Osteocyte (in vitro differentiated cells): Measurements from ENCODE around the gene OSBPL2. TPM values are rescaled to one million over a fixed set of nuclear protein-coding genes. Genes with fewer than 3 reads are reported as not detected.

Source experiments
- DNase-seq: peaks from one replicate; pipeline ENCODE4 v3.0.0; 2021; ENCODE audit warnings: mixed read lengths; ENCODE audit not compliant: unreplicated experiment; ENCODE audit errors: extremely low spot score
- H3K27ac Mint-ChIP-seq: one replicate; pipeline ENCODE4 v1.8.0; 2021; ENCODE audit warnings: mild to moderate bottlenecking, mixed read lengths; ENCODE audit not compliant: unreplicated experiment
- H3K27me3 Mint-ChIP-seq: one replicate; pipeline ENCODE4 v1.8.0; 2021; ENCODE audit warnings: mixed read lengths; ENCODE audit not compliant: unreplicated experiment
- H3K36me3 Mint-ChIP-seq: one replicate; pipeline ENCODE4 v1.8.0; 2021; ENCODE audit warnings: mixed read lengths; ENCODE audit not compliant: unreplicated experiment
- H3K4me1 Mint-ChIP-seq: one replicate; pipeline ENCODE4 v1.8.0; 2021; ENCODE audit warnings: mixed read lengths; ENCODE audit not compliant: unreplicated experiment
- H3K4me3 Mint-ChIP-seq: one replicate; pipeline ENCODE4 v1.8.0; 2021; ENCODE audit warnings: mild to moderate bottlenecking, moderate library complexity, mixed read lengths; ENCODE audit not compliant: unreplicated experiment
- H3K9me3 Mint-ChIP-seq: one replicate; pipeline ENCODE4 v1.8.0; 2021; ENCODE audit warnings: mixed read lengths; ENCODE audit not compliant: unreplicated experiment
- total RNA-seq: library from RNA; stranded (reverse); gene quantifications from 2 replicates; pipeline ENCODE4 v1.2.1, GENCODE V29; 2021
- TF ChIP-seq, protein P1 (sequence below): fragments of 200-600 bp; sonication (generic); IDR thresholded peaks from 2 replicates; pipeline ENCODE4 v1.5.0; 2021; ENCODE audit warnings: antibody characterized with exemption, mild to moderate bottlenecking, moderate library complexity

Gene OSBPL2
- total RNA-seq, 1 donor from 2014 or later: 46.3 TPM

DNA sequence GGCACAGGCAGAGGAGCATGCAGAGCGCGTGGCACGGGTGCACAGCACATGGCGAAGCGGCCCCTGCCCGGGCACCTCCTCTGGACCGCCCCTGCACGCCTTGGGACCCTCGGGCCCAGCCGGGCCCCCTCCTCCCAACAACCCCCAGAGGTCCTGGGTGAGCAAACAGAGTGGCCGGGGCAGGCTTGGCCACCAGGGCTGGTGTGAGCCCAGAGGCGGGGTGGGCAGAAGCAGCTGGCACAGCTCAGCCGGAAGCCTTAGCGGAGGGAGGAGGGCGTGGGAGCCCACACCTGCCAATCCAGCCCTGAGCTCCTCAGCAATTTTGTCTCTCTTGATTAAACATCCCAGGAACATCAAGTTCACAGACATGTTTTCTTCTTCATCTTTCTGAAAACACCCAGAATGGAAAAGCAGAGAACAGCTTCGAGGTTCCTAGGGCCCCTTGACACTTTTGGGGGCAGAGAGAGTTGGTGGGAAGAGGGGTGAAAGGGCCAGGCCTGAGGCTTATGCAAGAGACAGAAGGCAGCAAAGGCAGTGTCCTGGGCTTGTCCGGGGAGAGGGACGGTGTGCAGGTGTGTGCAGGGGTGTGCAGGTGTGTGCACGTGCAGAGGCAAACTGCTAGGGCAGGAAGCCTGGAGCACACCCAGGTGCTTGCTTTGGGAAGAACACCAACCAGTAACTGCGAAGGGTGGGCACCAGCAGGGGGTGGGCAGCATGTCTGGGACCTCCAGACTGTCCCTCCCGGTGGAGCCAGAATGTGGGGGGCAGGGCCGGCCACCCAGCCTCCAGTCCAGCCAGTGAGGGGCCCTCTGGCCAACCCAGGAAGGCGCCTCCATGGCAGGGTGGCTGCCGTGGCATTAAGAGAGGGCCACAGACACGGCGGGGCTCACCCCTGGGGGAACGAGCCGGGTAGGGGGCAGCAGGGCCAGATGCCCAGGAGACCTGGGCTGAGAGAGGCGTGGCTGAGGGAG, 23.0 kb upstream of the OSBPL2 start:
- Mint-ChIP-seq H3K4me1 (peaks cover 4% of the 10 kb centered on the region), H3K27ac (no peak overlapping the region), H3K4me3 (no peak overlapping the region), H3K9me3 (no peaks in the 10 kb centered on the region), H3K27me3 (peaks cover 23% of the 10 kb centered on the region), H3K36me3 (no peaks in the 10 kb centered on the region)
- DNase-seq: no peak
- TF ChIP-seq, protein P1, sequence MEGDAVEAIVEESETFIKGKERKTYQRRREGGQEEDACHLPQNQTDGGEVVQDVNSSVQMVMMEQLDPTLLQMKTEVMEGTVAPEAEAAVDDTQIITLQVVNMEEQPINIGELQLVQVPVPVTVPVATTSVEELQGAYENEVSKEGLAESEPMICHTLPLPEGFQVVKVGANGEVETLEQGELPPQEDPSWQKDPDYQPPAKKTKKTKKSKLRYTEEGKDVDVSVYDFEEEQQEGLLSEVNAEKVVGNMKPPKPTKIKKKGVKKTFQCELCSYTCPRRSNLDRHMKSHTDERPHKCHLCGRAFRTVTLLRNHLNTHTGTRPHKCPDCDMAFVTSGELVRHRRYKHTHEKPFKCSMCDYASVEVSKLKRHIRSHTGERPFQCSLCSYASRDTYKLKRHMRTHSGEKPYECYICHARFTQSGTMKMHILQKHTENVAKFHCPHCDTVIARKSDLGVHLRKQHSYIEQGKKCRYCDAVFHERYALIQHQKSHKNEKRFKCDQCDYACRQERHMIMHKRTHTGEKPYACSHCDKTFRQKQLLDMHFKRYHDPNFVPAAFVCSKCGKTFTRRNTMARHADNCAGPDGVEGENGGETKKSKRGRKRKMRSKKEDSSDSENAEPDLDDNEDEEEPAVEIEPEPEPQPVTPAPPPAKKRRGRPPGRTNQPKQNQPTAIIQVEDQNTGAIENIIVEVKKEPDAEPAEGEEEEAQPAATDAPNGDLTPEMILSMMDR: no peak

DNA sequence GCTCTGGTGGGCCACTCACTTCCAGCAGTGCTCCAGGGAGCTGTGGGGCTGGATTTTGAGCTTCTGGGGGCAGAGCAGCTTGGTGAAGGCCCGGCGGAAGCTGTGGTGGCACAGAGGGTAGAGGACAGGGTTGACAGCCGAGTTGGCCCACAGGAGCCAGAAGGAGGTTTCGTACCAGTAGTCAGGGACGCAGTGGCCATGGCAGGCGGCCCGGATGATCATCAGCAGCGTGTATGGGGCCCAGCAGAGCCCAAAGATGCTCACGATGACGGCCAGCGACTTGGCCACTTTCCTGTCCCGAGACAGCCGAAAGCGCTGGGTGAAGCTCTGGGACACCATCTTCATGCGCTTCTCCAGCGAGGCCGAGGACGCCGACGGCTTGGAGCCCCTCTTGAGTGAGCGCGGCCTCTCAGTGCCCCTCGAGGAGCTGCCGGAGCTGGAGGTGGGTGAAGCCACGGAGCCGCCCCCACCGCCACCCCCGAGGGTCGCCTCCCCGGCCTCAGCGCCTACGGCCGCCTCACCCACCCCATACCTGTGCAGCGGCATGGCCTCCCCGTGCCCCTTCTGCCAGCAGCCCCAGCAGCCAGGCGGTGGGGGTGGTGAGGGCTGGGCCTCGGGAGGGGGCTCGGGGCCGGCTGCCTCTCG, 22.2 kb upstream of the OSBPL2 start:
- Mint-ChIP-seq H3K4me1 (peaks cover 8% of the 10 kb centered on the region), H3K4me3 (no peak overlapping the region), H3K36me3 (no peaks in the 10 kb centered on the region), H3K27me3 (peaks cover 25% of the 10 kb centered on the region), H3K9me3 (no peaks in the 10 kb centered on the region), H3K27ac (no peak overlapping the region)
- DNase-seq: no peak
- TF ChIP-seq, protein P1: no peak

DNA sequence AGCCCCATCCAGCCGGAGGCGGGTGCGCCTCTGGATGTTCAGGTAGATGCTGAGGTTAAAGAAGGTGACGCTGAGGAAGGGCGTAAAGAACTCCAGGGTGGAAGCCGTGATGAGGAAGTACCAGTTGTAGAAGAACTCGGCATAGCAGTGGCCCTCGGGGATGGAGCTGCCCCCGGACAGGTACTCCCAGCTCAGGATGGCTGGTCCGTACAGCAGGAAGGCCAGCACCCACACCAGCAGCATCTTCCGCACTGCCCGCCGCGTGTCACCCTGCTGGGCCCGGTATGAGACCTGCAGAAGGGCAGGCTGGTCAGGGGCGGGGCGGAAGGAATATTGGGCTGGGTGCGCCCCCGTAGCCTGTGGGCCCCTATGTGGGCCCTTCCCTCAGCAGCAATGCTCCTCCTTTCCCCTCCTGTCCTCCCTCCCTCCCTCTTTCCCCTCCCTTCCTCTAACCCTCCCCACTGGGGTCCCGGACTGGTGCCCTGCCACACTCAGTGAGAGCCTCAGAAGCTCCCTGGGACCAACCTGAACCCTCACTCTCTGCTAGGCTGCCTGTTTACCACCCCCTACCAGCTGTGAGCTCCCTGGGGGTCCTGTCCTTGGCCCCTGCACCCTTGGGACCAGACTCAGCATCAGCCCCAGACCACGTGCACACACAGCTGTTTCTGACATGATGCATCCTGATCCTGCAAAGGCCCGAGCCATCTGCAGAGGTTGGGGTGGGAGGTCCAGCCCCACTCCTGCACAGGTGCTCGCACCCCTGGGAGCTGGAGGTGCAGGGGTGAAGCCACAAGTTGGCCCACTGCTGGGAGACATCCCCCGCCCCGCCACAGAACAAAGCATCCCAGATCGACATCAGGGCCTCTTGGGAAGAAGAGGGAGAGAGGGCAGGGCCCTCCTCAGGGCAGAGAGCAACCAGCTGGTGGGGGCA, 21.4 kb upstream of the OSBPL2 start:
- Mint-ChIP-seq H3K4me1 (peaks cover 8% of the 10 kb centered on the region), H3K27me3 (peaks cover 29% of the 10 kb centered on the region), H3K9me3 (no peaks in the 10 kb centered on the region), H3K27ac (no peak overlapping the region), H3K4me3 (no peak overlapping the region), H3K36me3 (no peaks in the 10 kb centered on the region)
- DNase-seq: no peak
- TF ChIP-seq, protein P1: no peak

DNA sequence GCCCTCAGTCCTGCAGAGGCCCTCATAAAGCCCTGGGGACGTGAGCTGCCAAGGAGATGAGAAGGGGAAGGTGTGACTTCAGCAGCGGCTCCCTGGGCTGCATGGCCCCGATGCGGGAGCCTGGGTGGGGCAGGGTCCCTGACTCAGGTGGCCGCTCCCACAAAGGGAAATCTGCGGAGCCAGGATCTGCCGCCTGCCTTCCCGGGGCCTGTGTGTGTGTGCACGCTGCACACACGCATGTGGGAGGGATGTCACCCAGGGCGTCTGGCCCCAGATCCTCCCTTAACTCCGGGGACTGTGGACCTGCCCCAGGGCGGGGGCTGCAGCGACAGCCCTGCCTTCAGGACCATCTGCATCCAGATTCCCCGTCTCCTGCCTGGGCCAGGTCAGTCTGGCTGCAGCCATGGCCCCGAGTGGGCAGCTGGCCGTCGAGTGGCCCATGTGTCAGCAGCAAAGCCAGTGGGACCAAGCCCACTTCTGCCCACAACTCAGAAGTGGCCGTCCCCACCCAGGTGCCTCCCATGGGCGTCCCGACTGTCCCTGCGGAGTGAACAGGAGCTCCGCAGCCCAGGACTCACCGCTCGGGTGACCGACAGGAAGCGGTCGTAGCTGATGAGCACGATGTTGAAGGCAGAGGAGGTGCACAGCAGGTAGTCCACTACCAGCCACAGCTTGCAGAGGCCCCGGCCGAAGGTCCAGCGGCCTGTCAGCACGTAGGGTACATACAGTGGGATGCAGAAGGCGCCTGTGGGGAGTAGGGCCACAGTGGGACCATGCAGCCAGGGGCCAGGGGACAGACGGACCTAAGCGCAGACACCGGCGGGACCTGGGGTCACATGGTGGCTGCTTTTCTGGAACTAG, 20.2 kb upstream of the OSBPL2 start:
- Mint-ChIP-seq H3K27me3 (peaks cover 31% of the 10 kb centered on the region), H3K36me3 (no peaks in the 10 kb centered on the region), H3K27ac (no peak overlapping the region), H3K9me3 (no peaks in the 10 kb centered on the region), H3K4me1 (peaks cover 8% of the 10 kb centered on the region), H3K4me3 (peak overlapping the region; percentile 18)
- TF ChIP-seq, protein P1: no peak
- no peak for DNase-seq
